Loucy (cell line): Measurements from ENCODE around the gene PEAR1.

ENCODE experiments used
- H2AFZ ChIP-seq: fragments of 200-600 bp; sonication (generic); 2 replicates; pipeline ENCODE4 v1.6.0; 2016; ENCODE audit warnings: antibody characterized with exemption, mild to moderate bottlenecking, low read length, moderate library complexity
- H3F3A ChIP-seq: fragments of 200-600 bp; 2 replicates; pipeline ENCODE4 v1.6.0; 2016; ENCODE audit warnings: antibody characterized with exemption, low read depth, mild to moderate bottlenecking
- H3K27me3 ChIP-seq: fragments of 200-600 bp; sonication (generic); 2 replicates; pipeline ENCODE4 v1.6.1; 2014; ENCODE audit warnings: low read length, mild to moderate bottlenecking; ENCODE audit not compliant: insufficient read depth, poor library complexity, severe bottlenecking
- H3K36me3 ChIP-seq: fragments of 200-600 bp; sonication (generic); 2 replicates; pipeline ENCODE4 v1.6.1; 2016; ENCODE audit warnings: low read length; ENCODE audit not compliant: insufficient read depth
- H3K4me1 ChIP-seq: fragments of 200-600 bp; sonication (generic); 2 replicates; pipeline ENCODE4 v1.5.1; 2014; ENCODE audit warnings: low read length, mild to moderate bottlenecking; ENCODE audit not compliant: insufficient read depth, poor library complexity, severe bottlenecking
- H3K4me2 ChIP-seq: fragments of 200-600 bp; sonication (generic); 2 replicates; pipeline ENCODE4 v1.6.0; 2014; ENCODE audit warnings: antibody characterized with exemption, low read length, low read depth, mild to moderate bottlenecking; ENCODE audit not compliant: poor library complexity, severe bottlenecking
- H3K4me3 ChIP-seq: fragments of 200-600 bp; sonication (generic); 2 replicates; pipeline ENCODE4 v1.5.1; 2014; ENCODE audit warnings: low read length, mild to moderate bottlenecking, mixed read lengths; ENCODE audit not compliant: poor library complexity, severe bottlenecking
- H3K79me2 ChIP-seq: fragments of 200-600 bp; sonication (generic); 2 replicates; pipeline ENCODE4 v1.6.1; 2014; ENCODE audit warnings: low read length; ENCODE audit not compliant: insufficient read depth
- H3K9ac ChIP-seq: fragments of 200-600 bp; sonication (generic); 2 replicates; pipeline ENCODE4 v1.6.0; 2014; ENCODE audit warnings: mild to moderate bottlenecking, low read depth, low read length, moderate library complexity; ENCODE audit not compliant: poor library complexity, severe bottlenecking
- H3K9me2 ChIP-seq: fragments of 200-600 bp; sonication (generic); replicated peaks from 2 replicates; pipeline ENCODE4 v1.6.1; 2016; ENCODE audit warnings: low read depth, low read length, mixed read lengths
- H3K9me3 ChIP-seq: fragments of 200-600 bp; sonication (generic); 2 replicates; pipeline ENCODE4 v1.6.1; 2014; ENCODE audit warnings: mild to moderate bottlenecking, antibody characterized with exemption, low read length, low read depth; ENCODE audit not compliant: insufficient read depth
- H4K20me1 ChIP-seq: fragments of 200-600 bp; sonication (generic); 2 replicates; pipeline ENCODE4 v1.6.0; 2014; ENCODE audit warnings: antibody characterized with exemption, low read length, mild to moderate bottlenecking; ENCODE audit not compliant: insufficient read depth, poor library complexity, severe bottlenecking
- CTCF ChIP-seq: fragments of 200-600 bp; sonication (generic); conservative IDR thresholded peaks from 2 replicates; pipeline ENCODE4 v1.5.1; 2014; ENCODE audit warnings: mild to moderate bottlenecking, antibody characterized with exemption, low read length
- EZH2phosphoT487 ChIP-seq: fragments of 200-600 bp; IDR thresholded peaks from 2 replicates; pipeline ENCODE4 v1.6.1; 2018; ENCODE audit warnings: antibody characterized with exemption, mild to moderate bottlenecking, moderate library complexity, borderline replicate concordance

The PEAR1 gene

GRCh38 chr1:156847591-156848460 is 45.7 kb upstream of the PEAR1 start:
- Histone ChIP-seq H3K9ac (no peak overlapping the region), H3K79me2 (no peaks in the 10 kb centered on the region), H3K4me1 (no peaks in the 10 kb centered on the region), H3K36me3 (no peaks in the 10 kb centered on the region), H3K9me2 (no peaks in the 10 kb centered on the region), H3K9me3 (no peaks in the 10 kb centered on the region), H3K4me2 (no peak overlapping the region), H3F3A (no peaks in the 10 kb centered on the region), H3K27me3 (no peaks in the 10 kb centered on the region), H4K20me1 (no peaks in the 10 kb centered on the region), H2AFZ (no peak overlapping the region), H3K4me3 (no peak overlapping the region)
- TF ChIP-seq EZH2phosphoT487 (no peak), CTCF (no peak)

DNA sequence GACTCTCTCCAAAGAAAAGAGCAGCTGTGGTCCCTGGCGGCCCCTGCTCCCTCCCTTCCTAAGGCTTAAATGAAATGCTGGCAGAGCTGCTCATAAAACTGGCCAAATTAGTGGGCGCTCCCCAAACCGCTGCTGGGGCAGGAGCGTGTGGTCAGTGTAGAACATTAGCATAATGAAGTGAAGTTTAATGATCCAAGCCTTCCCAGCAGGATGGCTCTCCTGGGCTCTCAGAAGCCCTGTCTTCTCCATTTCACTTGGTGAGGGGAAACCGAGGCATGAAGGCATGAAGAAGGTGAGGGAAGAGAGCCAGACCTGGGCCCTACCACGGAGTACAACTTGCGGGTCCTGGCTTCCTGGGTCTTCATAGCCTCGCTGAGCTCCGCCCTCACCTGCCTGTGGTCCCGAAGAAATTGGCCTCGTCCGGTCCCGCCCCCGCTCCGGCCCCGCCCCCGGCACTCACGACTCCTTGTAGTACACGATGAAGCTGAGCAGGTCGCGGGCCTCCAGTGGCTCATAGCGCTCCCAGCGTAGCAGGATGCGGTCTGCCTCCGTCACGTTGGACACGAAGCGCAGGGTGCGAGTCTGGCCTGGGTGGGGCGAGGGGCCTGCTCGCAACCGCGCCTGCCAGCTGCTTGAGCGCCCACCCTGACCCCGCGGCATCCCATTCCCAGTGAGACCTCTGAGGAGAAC is 44.9 kb upstream of the PEAR1 start:
- TF ChIP-seq CTCF (no peak), EZH2phosphoT487 (no peak)
- no peak overlapping the region for H3K4me3 ChIP-seq
- no peaks in the 10 kb centered on the region for H4K20me1 ChIP-seq
- H2AFZ ChIP-seq = no peak overlapping the region
- no peaks in the 10 kb centered on the region for H3K36me3 ChIP-seq
- H3K9ac ChIP-seq = no peak overlapping the region
- H3K4me1 ChIP-seq = no peaks in the 10 kb centered on the region
- no peaks in the 10 kb centered on the region for H3K9me2 ChIP-seq
- H3F3A ChIP-seq = no peaks in the 10 kb centered on the region
- no peaks in the 10 kb centered on the region for H3K79me2 ChIP-seq
- H3K27me3 ChIP-seq = no peaks in the 10 kb centered on the region
- no peak overlapping the region for H3K4me2 ChIP-seq
- no peaks in the 10 kb centered on the region for H3K9me3 ChIP-seq

DNA sequence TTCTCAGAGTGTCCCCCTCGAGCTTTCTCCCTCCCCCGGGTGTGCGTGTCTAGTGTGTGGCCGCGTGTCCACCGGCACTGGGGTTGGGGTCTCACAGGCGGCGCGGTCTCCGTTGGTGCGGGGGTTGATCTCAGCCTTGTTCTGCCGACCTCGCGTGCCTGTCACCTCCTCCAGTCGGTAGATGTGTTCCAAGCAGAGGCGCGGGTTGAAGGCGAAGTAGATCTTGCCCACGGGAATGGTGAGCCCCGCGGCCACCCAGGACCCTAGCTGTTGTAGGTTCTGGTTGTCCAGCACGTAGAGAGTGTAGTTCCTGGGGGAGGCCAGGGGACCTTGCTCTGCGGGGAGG is 44.4 kb upstream of the PEAR1 start:
- TF ChIP-seq CTCF = no peak
- no peak for TF ChIP-seq EZH2phosphoT487
- H3K9me3 ChIP-seq = no peaks in the 10 kb centered on the region
- H3K4me3 ChIP-seq = no peak overlapping the region
- H3K9ac ChIP-seq = no peak overlapping the region
- H2AFZ ChIP-seq = no peak overlapping the region
- H3K9me2 ChIP-seq = no peaks in the 10 kb centered on the region
- H3F3A ChIP-seq = no peaks in the 10 kb centered on the region
- H3K79me2 ChIP-seq = no peaks in the 10 kb centered on the region
- no peaks in the 10 kb centered on the region for H3K4me1 ChIP-seq
- no peak overlapping the region for H3K4me2 ChIP-seq
- no peaks in the 10 kb centered on the region for H4K20me1 ChIP-seq
- H3K36me3 ChIP-seq = no peaks in the 10 kb centered on the region
- no peaks in the 10 kb centered on the region for H3K27me3 ChIP-seq
